ENCODE data around the gene NEDD8.
A peak's percentile ranks its signal among the peaks of the same experiment; 100 is the strongest.

Gene NEDD8

DNA sequence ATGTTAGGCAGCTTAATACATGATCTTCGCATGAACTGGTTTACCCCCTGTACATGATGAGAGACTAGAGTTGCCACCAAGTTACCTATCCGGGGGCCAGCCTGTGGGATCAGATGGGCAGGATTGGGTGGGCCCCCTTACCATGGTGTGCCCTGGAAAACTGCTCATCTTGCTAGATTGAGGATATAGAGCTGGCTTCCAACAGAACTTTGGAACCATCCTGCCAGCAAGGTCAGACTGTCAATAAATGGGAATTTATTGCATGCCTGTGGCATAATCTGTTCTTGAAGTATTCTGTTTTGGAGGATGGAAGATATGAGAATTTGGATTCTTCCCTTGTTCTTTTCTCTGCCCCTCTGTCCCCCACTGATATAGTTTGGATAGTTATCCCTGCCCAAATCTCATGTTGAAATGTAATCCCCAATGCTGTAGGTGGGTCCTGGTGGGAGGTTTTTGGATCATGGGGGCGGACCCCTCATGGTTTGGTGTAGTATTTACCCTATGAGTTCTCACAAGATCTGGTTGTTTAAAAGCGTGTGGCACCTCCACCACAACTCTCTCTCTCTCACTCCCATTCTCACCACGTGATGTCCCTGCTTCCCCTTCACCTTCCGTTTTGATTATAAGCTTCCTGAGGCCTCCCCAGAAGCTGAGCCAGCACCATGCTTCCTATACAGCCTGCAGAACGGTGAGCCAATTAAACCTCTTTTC lies 33.2 kb downstream of the NEDD8 start:
- ChIA-PET POLR2A (ENCODE audit: low non-redundant PET) (interaction anchor here (0.6 kb wide), 1 partner anchor 30 kb away, joined by 3 read pairs; no protein-coding TSS in a partner anchor), CTCF (interaction anchor here (0.6 kb wide), 1 partner anchor 109 kb away, joined by 3 read pairs; the partner anchor contains the start of gene CIDEB)
- no peak overlapping the region for H3K27ac ChIP-seq
- no peak for DNase-seq (ENCODE audit: low spot score)
- TF ChIP-seq, protein P1, sequence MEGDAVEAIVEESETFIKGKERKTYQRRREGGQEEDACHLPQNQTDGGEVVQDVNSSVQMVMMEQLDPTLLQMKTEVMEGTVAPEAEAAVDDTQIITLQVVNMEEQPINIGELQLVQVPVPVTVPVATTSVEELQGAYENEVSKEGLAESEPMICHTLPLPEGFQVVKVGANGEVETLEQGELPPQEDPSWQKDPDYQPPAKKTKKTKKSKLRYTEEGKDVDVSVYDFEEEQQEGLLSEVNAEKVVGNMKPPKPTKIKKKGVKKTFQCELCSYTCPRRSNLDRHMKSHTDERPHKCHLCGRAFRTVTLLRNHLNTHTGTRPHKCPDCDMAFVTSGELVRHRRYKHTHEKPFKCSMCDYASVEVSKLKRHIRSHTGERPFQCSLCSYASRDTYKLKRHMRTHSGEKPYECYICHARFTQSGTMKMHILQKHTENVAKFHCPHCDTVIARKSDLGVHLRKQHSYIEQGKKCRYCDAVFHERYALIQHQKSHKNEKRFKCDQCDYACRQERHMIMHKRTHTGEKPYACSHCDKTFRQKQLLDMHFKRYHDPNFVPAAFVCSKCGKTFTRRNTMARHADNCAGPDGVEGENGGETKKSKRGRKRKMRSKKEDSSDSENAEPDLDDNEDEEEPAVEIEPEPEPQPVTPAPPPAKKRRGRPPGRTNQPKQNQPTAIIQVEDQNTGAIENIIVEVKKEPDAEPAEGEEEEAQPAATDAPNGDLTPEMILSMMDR (conservative IDR thresholded peaks at IDR 0.05; ENCODE audit: low read depth): no peak

DNA sequence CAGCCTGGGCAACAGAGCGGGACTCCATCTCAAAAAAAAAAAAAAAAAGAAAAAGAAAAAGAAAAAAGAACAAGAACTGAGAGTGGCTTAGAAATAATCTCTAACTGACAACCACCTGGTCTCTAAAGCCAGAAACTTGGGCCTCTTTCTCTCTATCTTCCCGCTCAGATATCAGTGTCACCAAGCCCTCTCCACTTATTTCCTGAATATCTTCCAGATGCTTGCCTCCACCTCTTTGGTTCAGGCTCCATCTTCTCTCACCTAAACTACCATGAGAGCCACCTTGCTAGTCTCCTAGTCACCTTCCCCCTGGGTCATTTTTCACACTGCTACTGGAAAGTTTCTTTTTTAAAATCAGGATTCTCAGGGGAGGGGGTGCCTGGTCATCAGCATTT lies 35.1 kb downstream of the NEDD8 start:
- TF ChIP-seq, protein P1 (conservative IDR thresholded peaks at IDR 0.05; ENCODE audit: low read depth): no peak
- CTCF ChIA-PET: interaction anchor here (0.7 kb wide), 1 partner anchor 91 kb away, joined by 3 read pairs; no protein-coding TSS in a partner anchor
- no peak for DNase-seq (ENCODE audit: low spot score)
- peak overlapping the region; percentile 92 for H3K27ac ChIP-seq
- POLR2A ChIA-PET (ENCODE audit: low non-redundant PET): no interaction called here

DNA sequence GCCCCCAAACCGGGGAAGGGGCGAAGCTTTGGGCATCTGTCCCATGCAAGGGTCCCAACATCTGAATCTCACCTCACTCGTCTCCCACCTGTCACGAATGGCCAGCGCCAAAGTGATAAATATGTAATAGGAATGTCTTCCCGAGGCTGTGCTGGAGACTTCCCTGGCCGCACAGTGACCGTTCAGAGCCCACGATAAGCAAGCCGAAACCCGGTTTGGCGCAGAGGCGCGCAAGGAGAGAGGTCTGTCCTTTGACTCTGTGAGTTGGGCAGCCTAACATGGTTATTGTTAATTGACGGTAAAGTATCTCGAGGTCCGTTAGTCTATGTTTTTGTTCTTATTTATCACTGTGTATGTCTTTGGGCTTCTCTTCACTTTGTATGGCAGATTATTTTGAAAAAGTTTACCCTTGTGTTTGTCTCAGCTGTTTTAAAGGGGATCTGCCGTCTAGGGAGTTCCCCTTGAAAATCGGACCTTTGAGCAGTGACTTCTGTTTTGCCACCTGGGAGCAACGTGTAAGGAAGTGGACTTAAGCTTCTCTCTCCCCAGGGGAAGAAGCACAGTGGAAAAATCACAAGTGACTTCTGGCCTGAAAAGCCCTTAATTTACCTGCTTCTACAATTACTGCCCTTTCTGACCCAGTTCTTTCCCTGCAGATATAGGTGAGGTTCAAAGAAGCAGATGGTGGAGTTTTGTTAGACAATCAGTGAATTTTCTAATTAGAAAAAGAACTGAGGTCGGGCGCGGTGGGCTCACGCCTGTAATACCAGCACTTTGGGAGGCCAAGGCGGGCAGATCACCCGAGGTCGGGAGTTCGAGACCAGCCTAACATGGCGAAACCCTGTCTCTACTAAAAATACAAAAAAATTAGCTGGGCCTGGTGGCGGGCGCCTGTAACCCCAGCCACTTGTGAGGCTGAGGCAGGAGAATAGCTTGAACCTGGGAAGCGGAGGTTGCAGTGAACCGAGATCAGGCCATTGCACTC lies 35.8 kb downstream of the NEDD8 start:
- DNase-seq (ENCODE audit: low spot score): no peak
- TF ChIP-seq, protein P1 (conservative IDR thresholded peaks at IDR 0.05; ENCODE audit: low read depth): no peak
- peak overlapping the region; percentile 92 for H3K27ac ChIP-seq
- CTCF ChIA-PET: interaction anchor here (0.6 to 1.0 kb wide), 4 partner anchors 16 to 134 kb away, joined by 3 to 4 read pairs (median 3); no protein-coding TSS in a partner anchor
- POLR2A ChIA-PET (ENCODE audit: low non-redundant PET): interaction anchor here (0.9 kb wide), 1 partner anchor 82 kb away, joined by 3 read pairs; no protein-coding TSS in a partner anchor

DNA sequence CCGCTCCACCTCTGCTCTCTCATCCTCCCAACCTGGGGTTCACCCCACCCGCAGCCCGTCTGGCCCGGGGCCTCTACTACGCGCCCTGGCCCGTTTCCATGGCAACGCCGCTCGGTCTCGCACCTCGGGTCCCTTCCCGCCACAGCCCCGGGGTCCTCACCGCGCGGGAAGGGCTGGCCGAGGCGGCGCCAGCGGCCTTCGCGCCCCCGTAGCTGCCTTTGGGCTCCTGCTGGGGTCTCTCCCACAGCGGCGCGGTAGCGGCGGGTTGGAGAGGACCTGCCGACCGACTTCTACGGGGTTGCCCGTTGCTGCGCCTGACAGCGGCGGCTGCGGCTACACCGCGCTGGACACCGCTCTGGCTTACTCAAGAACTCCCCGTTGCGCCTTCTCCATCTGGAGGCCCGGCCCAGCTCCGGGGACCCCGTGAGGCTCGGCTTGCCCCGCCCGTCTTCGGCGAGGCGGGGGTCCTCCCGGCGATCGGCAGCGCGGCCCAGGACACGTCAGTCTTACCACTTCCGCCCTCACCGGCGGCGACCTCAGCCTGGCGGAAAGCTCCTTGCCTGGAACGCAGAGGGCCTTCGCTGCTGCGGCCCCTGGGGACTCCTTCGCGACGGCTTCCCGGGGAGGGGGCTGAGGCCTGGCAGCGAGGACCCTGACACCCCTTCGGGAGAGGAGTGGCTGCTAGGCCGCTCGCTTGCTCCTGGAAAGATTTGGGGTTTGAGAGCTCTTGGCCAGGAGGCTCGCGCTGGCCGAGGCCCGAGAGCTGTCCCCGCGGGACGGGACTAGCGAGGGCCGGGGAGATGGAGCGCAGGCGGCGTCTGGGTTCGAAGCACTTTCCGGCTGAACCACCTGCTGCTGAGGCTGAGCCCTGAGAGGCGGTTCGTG lies 36.7 kb downstream of the NEDD8 start, which contains the start of gene TM9SF1:
Gene TM9SF1 (minus strand): TSS at position 256 of the 885 bp plus-strand sequence. CDS start 422 bp downstream, outside the sequence.
- ChIA-PET CTCF (interaction anchor here (0.6 to 1.0 kb wide), 4 partner anchors 17 to 135 kb away, joined by 3 to 4 read pairs (median 3); no protein-coding TSS in a partner anchor), POLR2A (ENCODE audit: low non-redundant PET) (interaction anchor here (0.6 to 0.9 kb wide), 2 partner anchors 28 to 81 kb away, joined by 3 to 4 read pairs; no protein-coding TSS in a partner anchor)
- TF ChIP-seq, protein P1 (conservative IDR thresholded peaks at IDR 0.05; ENCODE audit: low read depth): no peak
- H3K27ac ChIP-seq: peak within 1 kb of the TSS; percentile 92
- DNase-seq (ENCODE audit: low spot score): peak; percentile 76

DNA sequence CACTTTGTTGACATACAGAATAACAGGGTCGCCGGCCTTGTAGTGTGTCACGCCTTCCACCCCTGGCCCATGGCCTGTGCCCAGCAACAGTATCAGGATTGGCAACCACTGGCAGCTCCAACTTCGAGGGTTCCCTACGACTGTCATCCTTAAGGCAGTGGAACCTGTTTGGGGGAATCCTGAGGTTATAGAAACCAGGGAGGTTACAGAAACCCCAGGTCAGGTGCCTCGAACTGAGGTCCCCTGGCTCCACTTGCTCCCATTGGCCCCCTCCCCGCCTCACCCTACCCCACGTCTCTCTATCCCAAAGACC lies 37.3 kb downstream of the NEDD8 start:
- H3K27ac ChIP-seq: peak overlapping the region; percentile 92
- DNase-seq (ENCODE audit: low spot score): no peak
- TF ChIP-seq, protein P1 (conservative IDR thresholded peaks at IDR 0.05; ENCODE audit: low read depth): no peak
- CTCF ChIA-PET: interaction anchor here (0.6 kb wide), 1 partner anchor 48 kb away, joined by 3 read pairs; no protein-coding TSS in a partner anchor
- POLR2A ChIA-PET (ENCODE audit: low non-redundant PET): interaction anchor here (0.6 kb wide), 1 partner anchor 29 kb away, joined by 4 read pairs; no protein-coding TSS in a partner anchor
